Osteoblast (primary cell): Measurements from ENCODE around the gene ZNF662. TPM values are rescaled to one million over a fixed set of nuclear protein-coding genes. Genes with fewer than 3 reads are reported as not detected.
A peak's percentile ranks its signal among the peaks of the same experiment; 100 is the strongest.

Experiments used
- DNase-seq: peaks from one replicate; pipeline ENCODE4 v3.0.0; 2011; ENCODE audit warnings: low spot score, mixed read lengths; ENCODE audit not compliant: insufficient read length; ENCODE audit errors: missing footprints
- H2AFZ ChIP-seq: 2 replicates; pipeline ENCODE4 v1.6.0; 2011; ENCODE audit warnings: mild to moderate bottlenecking, low read length
- H3K27ac ChIP-seq: 2 replicates; pipeline ENCODE4 v1.5.1; 2011; ENCODE audit warnings: mild to moderate bottlenecking, low read depth, low read length, moderate library complexity
- H3K27me3 ChIP-seq: 2 replicates; pipeline ENCODE4 v1.6.0; 2012; ENCODE audit warnings: mild to moderate bottlenecking, control low read depth, inconsistent platforms, low read length, moderate library complexity; ENCODE audit not compliant: insufficient read depth
- H3K36me3 ChIP-seq: 2 replicates; pipeline ENCODE4 v1.5.1; 2011; ENCODE audit warnings: mild to moderate bottlenecking, low read length, control low read depth, moderate library complexity; ENCODE audit not compliant: insufficient read depth
- H3K4me1 ChIP-seq: 2 replicates; pipeline ENCODE4 v1.5.1; 2011; ENCODE audit warnings: mild to moderate bottlenecking, low read length, control low read depth, moderate library complexity; ENCODE audit not compliant: insufficient read depth
- H3K4me2 ChIP-seq: 2 replicates; pipeline ENCODE4 v1.6.0; 2011; ENCODE audit warnings: mild to moderate bottlenecking, low read length; ENCODE audit not compliant: insufficient read depth
- H3K4me3 ChIP-seq: fragments of 200-600 bp; sonication (generic); 3 replicates; pipeline ENCODE4 v1.5.1; 2012; ENCODE audit warnings: mild to moderate bottlenecking, low read length, inconsistent platforms; ENCODE audit not compliant: insufficient read depth
- H3K79me2 ChIP-seq: 2 replicates; pipeline ENCODE4 v1.6.0; 2012; ENCODE audit warnings: mild to moderate bottlenecking, low read length, control low read depth, inconsistent platforms; ENCODE audit not compliant: insufficient read depth
- H3K9me3 ChIP-seq: 2 replicates; pipeline ENCODE4 v1.5.1; 2011; ENCODE audit warnings: low read depth, low read length, control low read depth
- H4K20me1 ChIP-seq: 2 replicates; pipeline ENCODE4 v1.6.0; 2012; ENCODE audit warnings: mild to moderate bottlenecking, low read length, control low read depth; ENCODE audit not compliant: insufficient read depth
- total RNA-seq: library from RNA; depleted of rRNA; stranded (reverse); fragments of >200 nt; gene quantifications from 2 replicates; pipeline ENCODE4 v1.2.3, GENCODE V29; 2012
- TF ChIP-seq, protein P1 (sequence below): IDR thresholded peaks from 2 replicates; pipeline ENCODE4 v1.5.1; 2011; ENCODE audit warnings: mild to moderate bottlenecking, low read depth, low read length, moderate library complexity; ENCODE audit errors: extremely low read depth

The ZNF662 gene
- total RNA-seq, 1 donor = 4.0 TPM

DNA sequence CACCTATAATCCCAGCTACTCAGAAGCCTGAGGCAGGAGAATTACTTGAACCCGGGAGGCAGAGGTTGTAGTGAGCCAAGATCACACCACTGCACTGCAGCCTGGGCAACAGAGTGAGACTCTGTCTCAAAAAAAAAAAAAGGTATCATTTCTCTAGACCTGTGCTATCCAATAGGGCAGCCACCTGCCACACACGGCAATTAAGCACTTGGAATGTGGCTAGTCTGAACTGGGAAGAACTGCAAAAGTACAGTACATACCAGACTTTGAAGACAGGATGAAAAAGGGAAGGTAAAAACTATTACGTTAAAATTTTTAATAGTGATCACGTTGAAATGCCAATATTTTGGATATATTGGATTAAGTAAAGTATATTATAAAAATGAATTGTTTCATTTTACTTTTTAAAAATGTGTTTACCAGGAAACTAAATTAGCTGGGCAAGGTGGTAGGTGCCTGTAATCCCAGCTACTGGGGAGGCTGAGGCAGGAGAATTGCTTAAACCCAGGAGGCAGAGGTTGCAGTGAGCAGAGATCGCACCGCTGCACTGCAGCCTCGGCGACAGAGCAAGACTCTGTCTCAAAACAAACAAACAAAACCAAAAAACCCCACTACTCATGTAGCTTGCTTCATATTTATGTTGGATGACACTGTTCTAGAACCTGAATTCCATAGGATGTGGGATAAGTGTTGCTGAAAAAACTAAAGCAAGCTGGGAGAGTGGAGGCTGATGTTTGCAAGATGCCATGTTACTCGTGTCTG lies 32.5 kb upstream of the ZNF662 start:
- no peak overlapping the region for H3K27ac ChIP-seq
- peak; percentile 54 for DNase-seq
- no peaks in the 10 kb centered on the region for H4K20me1 ChIP-seq
- H2AFZ ChIP-seq = no peak overlapping the region
- peaks cover 7% of the 10 kb centered on the region for H3K27me3 ChIP-seq
- no peak overlapping the region for H3K4me2 ChIP-seq
- TF ChIP-seq, protein P1, sequence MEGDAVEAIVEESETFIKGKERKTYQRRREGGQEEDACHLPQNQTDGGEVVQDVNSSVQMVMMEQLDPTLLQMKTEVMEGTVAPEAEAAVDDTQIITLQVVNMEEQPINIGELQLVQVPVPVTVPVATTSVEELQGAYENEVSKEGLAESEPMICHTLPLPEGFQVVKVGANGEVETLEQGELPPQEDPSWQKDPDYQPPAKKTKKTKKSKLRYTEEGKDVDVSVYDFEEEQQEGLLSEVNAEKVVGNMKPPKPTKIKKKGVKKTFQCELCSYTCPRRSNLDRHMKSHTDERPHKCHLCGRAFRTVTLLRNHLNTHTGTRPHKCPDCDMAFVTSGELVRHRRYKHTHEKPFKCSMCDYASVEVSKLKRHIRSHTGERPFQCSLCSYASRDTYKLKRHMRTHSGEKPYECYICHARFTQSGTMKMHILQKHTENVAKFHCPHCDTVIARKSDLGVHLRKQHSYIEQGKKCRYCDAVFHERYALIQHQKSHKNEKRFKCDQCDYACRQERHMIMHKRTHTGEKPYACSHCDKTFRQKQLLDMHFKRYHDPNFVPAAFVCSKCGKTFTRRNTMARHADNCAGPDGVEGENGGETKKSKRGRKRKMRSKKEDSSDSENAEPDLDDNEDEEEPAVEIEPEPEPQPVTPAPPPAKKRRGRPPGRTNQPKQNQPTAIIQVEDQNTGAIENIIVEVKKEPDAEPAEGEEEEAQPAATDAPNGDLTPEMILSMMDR = no peak
- H3K9me3 ChIP-seq = no peaks in the 10 kb centered on the region
- no peak overlapping the region for H3K4me3 ChIP-seq
- H3K4me1 ChIP-seq = no peaks in the 10 kb centered on the region
- no peaks in the 10 kb centered on the region for H3K36me3 ChIP-seq
- no peaks in the 10 kb centered on the region for H3K79me2 ChIP-seq

DNA sequence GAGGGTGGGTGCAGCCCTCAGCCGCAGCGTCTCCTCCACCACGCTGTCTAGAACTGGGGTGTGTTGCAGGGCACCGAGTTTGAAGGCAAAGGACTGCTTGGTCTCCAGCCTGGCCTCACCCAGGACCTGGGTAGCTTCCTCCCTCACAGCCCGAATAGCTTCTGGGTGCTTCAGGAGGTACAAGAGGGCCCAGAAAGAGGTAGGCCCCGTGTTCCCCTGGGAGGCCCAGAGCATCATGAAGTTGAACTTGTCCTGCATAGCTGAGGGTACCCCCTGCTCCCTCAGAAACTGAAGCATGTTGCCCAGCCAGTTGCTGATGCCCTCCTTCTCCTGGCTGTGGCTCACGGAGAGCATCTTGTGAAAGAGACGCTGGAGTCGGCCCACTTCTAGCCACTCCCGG lies 31.2 kb upstream of the ZNF662 start:
- no peaks in the 10 kb centered on the region for H3K9me3 ChIP-seq
- H3K27me3 ChIP-seq = peaks cover 7% of the 10 kb centered on the region
- H4K20me1 ChIP-seq = no peaks in the 10 kb centered on the region
- no peak overlapping the region for H3K4me2 ChIP-seq
- no peak overlapping the region for H3K4me3 ChIP-seq
- H2AFZ ChIP-seq = no peak overlapping the region
- no peaks in the 10 kb centered on the region for H3K36me3 ChIP-seq
- H3K4me1 ChIP-seq = no peaks in the 10 kb centered on the region
- H3K27ac ChIP-seq = no peak overlapping the region
- H3K79me2 ChIP-seq = no peaks in the 10 kb centered on the region
- TF ChIP-seq, protein P1 = no peak
- DNase-seq = peak; percentile 10

DNA sequence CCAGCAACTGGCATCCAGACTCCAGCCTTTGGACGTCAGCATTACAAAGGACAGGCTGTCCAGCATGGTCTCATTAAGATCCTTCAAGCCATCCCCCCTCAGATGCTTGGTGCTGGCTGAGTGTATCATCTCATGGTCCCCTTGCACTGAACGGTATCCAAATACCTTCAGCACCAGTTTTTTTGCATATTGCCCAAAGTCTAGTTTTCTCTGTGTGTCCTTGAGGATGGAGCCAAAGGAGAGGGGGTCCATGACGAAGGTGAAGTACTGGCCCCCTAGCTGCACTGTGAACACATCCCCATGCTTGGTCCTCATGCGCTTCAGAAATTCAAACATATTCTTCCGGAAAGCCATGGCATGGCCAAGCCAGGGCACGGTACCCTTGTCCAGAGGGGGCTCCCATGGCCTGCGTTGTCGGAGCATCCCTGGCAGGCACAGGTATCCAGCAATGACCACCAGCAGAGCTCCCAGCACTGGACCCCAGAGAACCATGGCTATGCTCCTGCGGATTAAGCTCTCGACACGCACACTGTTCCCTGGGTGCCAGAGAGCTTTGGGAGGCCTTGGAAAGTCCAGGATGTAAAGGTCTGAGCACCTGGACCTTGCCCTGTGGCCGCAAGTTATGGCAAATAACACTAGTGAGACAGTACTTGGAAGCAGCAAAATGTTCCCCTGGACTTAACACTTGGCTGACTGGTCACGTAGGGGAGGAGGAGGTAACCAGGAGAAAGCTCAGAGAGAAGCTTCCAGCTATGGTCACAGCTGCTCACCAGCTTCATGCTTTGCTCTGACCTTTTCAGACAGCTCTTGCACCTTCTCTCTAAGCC lies 30.4 kb upstream of the ZNF662 start, which contains the start of gene CYP8B1:
CYP8B1 (minus strand) TSS at position 555 of the 827 bp plus-strand sequence; CDS start at position 492, 63 bp downstream.
- H3K27ac ChIP-seq = no peak within 1 kb of the TSS
- H2AFZ ChIP-seq = no peak within 1 kb of the TSS
- no peaks in the 10 kb centered on the region for H4K20me1 ChIP-seq
- TF ChIP-seq, protein P1 = no peak
- H3K4me3 ChIP-seq = no peak within 1 kb of the TSS
- no peak within 1 kb of the TSS for H3K4me2 ChIP-seq
- H3K9me3 ChIP-seq = no peaks in the 10 kb centered on the region
- no peaks in the 10 kb centered on the region for H3K4me1 ChIP-seq
- no peaks in the 10 kb centered on the region for H3K36me3 ChIP-seq
- H3K27me3 ChIP-seq = peaks cover 7% of the 10 kb centered on the region
- peak; percentile 57 for DNase-seq
- H3K79me2 ChIP-seq = no peaks in the 10 kb centered on the region

DNA sequence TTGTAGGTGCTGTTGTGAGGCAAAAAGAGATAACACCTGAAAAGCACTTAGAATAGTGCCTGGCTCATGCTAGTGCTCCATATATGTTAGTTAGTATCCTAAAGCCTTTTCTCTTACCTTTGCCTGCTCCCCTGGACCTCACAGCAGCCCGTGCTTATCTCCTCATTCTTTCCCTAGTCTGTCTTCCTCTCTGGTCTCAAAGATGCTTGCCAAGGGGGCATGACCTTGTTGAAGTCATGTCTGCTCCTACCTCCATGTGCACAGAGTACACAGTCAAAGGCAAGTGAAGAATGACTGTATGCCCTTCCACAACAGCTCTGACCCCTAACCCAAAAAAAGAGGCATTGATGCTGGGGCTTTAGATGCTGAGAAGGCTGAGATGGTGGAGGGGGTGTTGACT lies 29.5 kb upstream of the ZNF662 start:
- Histone ChIP-seq H2AFZ (no peak overlapping the region), H3K36me3 (no peaks in the 10 kb centered on the region), H3K27ac (no peak overlapping the region), H3K27me3 (peaks cover 7% of the 10 kb centered on the region), H3K4me2 (no peak overlapping the region), H4K20me1 (no peaks in the 10 kb centered on the region), H3K4me3 (no peak overlapping the region), H3K4me1 (no peaks in the 10 kb centered on the region), H3K79me2 (no peaks in the 10 kb centered on the region), H3K9me3 (no peaks in the 10 kb centered on the region)
- TF ChIP-seq, protein P1 = no peak
- no peak for DNase-seq
